ENCODE measurements around the gene ITIH3.

- TF ChIP-seq CTCF (IDR thresholded peaks at IDR 0.05) (no peak), MLX (CRISPR knock-in tag; IDR thresholded peaks at IDR 0.05) (no peak), MAX (CRISPR knock-in tag; IDR thresholded peaks at IDR 0.05) (no peak), ZNF138 (CRISPR knock-in tag; conservative IDR thresholded peaks at IDR 0.05) (no peak), NFE2L1 (CRISPR knock-in tag; IDR thresholded peaks at IDR 0.05) (no peak), PREB (CRISPR knock-in tag; IDR thresholded peaks at IDR 0.05; ENCODE audit: borderline replicate concordance) (no peak), GABPB1 (CRISPR knock-in tag; IDR thresholded peaks at IDR 0.05) (no peak; the same call in 1 of the 2 replicates)
Observed at GRCh38 chr3:52794612-52795099, at the start of gene ITIH3.

All from WTC11 (cell line).